ENCODE measurements around the gene PTPRN2. TPM values are rescaled to one million over a fixed set of nuclear protein-coding genes. Genes with fewer than 3 reads are reported as not detected.
"Not testable (repeated sequence)": the region's sequence is repeated elsewhere in the genome, so short reads cannot be mapped to it uniquely, and the experiment has no call there.

PTPRN2 gene
- total and polyA plus RNA-seq, 4 donors = 18.1 to 69.9 (median 50.4) TPM

GRCh38 chr7:158164101-158165095 is 423.2 kb downstream of the PTPRN2 start:
- Histone ChIP-seq H3K27me3 (ENCODE audit: control insufficient read depth, insufficient read depth, low read length) (no peaks in the 10 kb centered on the region), H3K36me3 (ENCODE audit: control insufficient read depth, insufficient read depth, low read length) (peaks cover 20% of the 10 kb centered on the region), H3K9me3 (ENCODE audit: control insufficient read depth, insufficient read depth, low read length) (peaks cover 4% of the 10 kb centered on the region), H3K27ac (ENCODE audit: low read depth, low read length) (no peak overlapping the region), H3K4me3 (ENCODE audit: low read depth, low read length) (no peak overlapping the region), H3K4me1 (ENCODE audit: control insufficient read depth, insufficient read depth, low read length) (no peaks in the 10 kb centered on the region)
- no peak for DNase-seq (ENCODE audit: low read depth in 4 of 6, low spot score in 6 of 6)
- WGBS (ENCODE audit: insufficient coverage) = 63% methylated on average over 54 of the region's 67 CpGs

- no peak for DNase-seq (ENCODE audit: low read depth in 4 of 6, low spot score in 6 of 6)
- WGBS (ENCODE audit: insufficient coverage) = 100% methylated on average over 1 of the region's 5 CpGs
- no peaks in the 10 kb centered on the region for H3K27me3 ChIP-seq (ENCODE audit: control insufficient read depth, insufficient read depth, low read length)
These were observed 426.4 kb downstream of the PTPRN2 start for GRCh38 chr7:158161194-158161593.

DNA sequence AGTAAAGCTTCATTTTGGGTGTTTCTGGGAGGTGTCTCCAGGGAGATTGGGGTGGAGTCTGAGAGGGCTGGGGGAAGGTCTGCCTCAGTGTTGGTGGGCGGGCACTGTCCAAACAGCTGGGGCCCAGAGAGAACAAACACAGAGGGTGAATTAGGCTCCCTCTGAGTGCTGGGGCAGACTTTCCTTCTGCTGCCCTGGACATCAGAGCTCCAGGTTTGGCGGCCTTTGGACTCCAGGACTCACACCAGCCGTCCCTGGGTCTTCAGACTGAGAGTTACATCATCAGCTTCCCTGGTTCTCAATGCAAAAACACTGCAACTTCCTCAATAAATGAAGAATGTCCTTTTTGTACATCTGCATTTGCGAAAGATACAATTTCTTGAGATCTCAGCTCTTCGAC is 427.4 kb downstream of the PTPRN2 start:
- Histone ChIP-seq H3K9me3 (ENCODE audit: control insufficient read depth, insufficient read depth, low read length) (peaks cover 4% of the 10 kb centered on the region), H3K4me3 (ENCODE audit: low read depth, low read length) (no peak overlapping the region), H3K36me3 (ENCODE audit: control insufficient read depth, insufficient read depth, low read length) (peaks cover 8% of the 10 kb centered on the region), H3K27ac (ENCODE audit: low read depth, low read length) (no peak overlapping the region), H3K4me1 (ENCODE audit: control insufficient read depth, insufficient read depth, low read length) (no peaks in the 10 kb centered on the region), H3K27me3 (ENCODE audit: control insufficient read depth, insufficient read depth, low read length) (no peaks in the 10 kb centered on the region)
- no peak for DNase-seq (ENCODE audit: low read depth in 4 of 6, low spot score in 6 of 6)
- WGBS (ENCODE audit: insufficient coverage) = 83% methylated on average over 5 of the region's 5 CpGs

More at GRCh38 chr7:158161194-158161593, 426.4 kb downstream of the PTPRN2 start:
- Histone ChIP-seq H3K9me3 (ENCODE audit: control insufficient read depth, insufficient read depth, low read length) (peaks cover 4% of the 10 kb centered on the region), H3K27ac (ENCODE audit: low read depth, low read length) (no peak overlapping the region), H3K4me1 (ENCODE audit: control insufficient read depth, insufficient read depth, low read length) (no peaks in the 10 kb centered on the region), H3K4me3 (ENCODE audit: low read depth, low read length) (no peak overlapping the region), H3K36me3 (ENCODE audit: control insufficient read depth, insufficient read depth, low read length) (peaks cover 14% of the 10 kb centered on the region)

- H3K27me3 ChIP-seq (ENCODE audit: control insufficient read depth, insufficient read depth, low read length) = no peaks in the 10 kb centered on the region
- DNase-seq (ENCODE audit: low read depth in 4 of 6, low spot score in 6 of 6) = no peak
- H3K27ac ChIP-seq (ENCODE audit: low read depth, low read length) = no peak overlapping the region
- 83% methylated on average over 11 of the region's 16 CpGs for WGBS (ENCODE audit: insufficient coverage)
- no peak overlapping the region for H3K4me3 ChIP-seq (ENCODE audit: low read depth, low read length)
- peaks cover 3% of the 10 kb centered on the region for H3K36me3 ChIP-seq (ENCODE audit: control insufficient read depth, insufficient read depth, low read length)
- no peaks in the 10 kb centered on the region for H3K4me1 ChIP-seq (ENCODE audit: control insufficient read depth, insufficient read depth, low read length)
- H3K9me3 ChIP-seq (ENCODE audit: control insufficient read depth, insufficient read depth, low read length) = no peaks in the 10 kb centered on the region
These were observed 430.2 kb downstream of the PTPRN2 start for GRCh38 chr7:158157460-158157859.

DNA sequence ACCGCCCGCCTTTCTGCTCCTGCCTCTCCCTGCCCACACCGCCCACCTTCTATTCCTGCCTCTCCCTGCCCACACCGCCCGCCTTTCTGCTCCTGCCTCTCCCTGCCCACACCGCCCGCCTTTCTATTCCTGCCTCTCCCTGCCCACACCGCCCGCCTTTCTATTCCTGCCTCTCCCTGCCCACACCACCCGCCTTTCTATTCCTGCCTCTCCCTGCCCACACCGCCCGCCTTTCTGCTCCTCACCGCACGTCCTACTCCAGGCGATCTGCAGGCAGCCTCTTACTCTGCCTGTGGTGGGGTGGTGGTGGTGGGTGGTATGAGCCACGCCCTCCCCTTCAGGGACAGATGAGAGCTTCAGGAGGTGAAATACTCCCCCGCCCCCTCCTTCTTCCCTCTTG is 436.4 kb downstream of the PTPRN2 start:
- WGBS (ENCODE audit: insufficient coverage) = 68% methylated on average over 9 of the region's 17 CpGs
- not testable (repeated sequence) for H3K4me1 ChIP-seq (ENCODE audit: control insufficient read depth, insufficient read depth, low read length); H3K27me3 ChIP-seq (ENCODE audit: control insufficient read depth, insufficient read depth, low read length); H3K36me3 ChIP-seq (ENCODE audit: control insufficient read depth, insufficient read depth, low read length); H3K27ac ChIP-seq (ENCODE audit: low read depth, low read length); H3K9me3 ChIP-seq (ENCODE audit: control insufficient read depth, insufficient read depth, low read length); H3K4me3 ChIP-seq (ENCODE audit: low read depth, low read length)
- peak in 1 of 6 donors; percentile 27 for DNase-seq (ENCODE audit: low read depth in 4 of 6, low spot score in 6 of 6)

DNA sequence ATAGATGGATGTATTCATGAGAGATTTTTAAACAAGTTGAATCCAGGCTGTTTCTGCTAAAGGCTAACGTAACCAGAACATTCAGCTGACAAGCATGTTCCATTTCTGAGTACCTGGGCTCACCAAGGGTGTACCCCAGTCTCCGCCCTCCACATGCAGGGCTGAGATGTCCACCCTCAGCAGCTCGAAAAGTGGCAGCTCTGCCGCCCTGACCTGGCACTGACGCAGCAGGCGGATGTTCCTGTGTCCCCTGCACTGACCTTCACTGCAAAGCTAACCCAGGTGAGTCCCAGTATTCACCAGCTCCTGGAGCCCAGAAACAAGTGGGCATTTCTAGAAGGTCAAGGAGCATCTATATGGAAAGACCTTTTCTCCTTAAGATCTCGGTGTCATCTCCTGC is 437.4 kb downstream of the PTPRN2 start:
- no peak for DNase-seq (ENCODE audit: low read depth in 4 of 6, low spot score in 6 of 6)
- no peak overlapping the region for H3K27ac ChIP-seq (ENCODE audit: low read depth, low read length)
- WGBS (ENCODE audit: insufficient coverage) = 87% methylated on average over 6 of the region's 7 CpGs
- no peak overlapping the region for H3K4me3 ChIP-seq (ENCODE audit: low read depth, low read length)
- H3K4me1 ChIP-seq (ENCODE audit: control insufficient read depth, insufficient read depth, low read length) = no peaks in the 10 kb centered on the region
- H3K27me3 ChIP-seq (ENCODE audit: control insufficient read depth, insufficient read depth, low read length) = no peaks in the 10 kb centered on the region
- peaks cover 4% of the 10 kb centered on the region for H3K36me3 ChIP-seq (ENCODE audit: control insufficient read depth, insufficient read depth, low read length)
- H3K9me3 ChIP-seq (ENCODE audit: control insufficient read depth, insufficient read depth, low read length) = peaks cover 3% of the 10 kb centered on the region

- not testable (repeated sequence) for H3K4me1 ChIP-seq (ENCODE audit: control insufficient read depth, insufficient read depth, low read length); H3K4me3 ChIP-seq (ENCODE audit: low read depth, low read length); H3K27ac ChIP-seq (ENCODE audit: low read depth, low read length); H3K27me3 ChIP-seq (ENCODE audit: control insufficient read depth, insufficient read depth, low read length); H3K9me3 ChIP-seq (ENCODE audit: control insufficient read depth, insufficient read depth, low read length); DNase-seq (ENCODE audit: low read depth in 4 of 6, low spot score in 6 of 6); H3K36me3 ChIP-seq (ENCODE audit: control insufficient read depth, insufficient read depth, low read length)
- WGBS (ENCODE audit: insufficient coverage) = 91% methylated on average over 18 of the region's 18 CpGs
These were observed 440.2 kb downstream of the PTPRN2 start for GRCh38 chr7:158147431-158147830.

- Histone ChIP-seq H3K27ac (ENCODE audit: low read depth, low read length) (no peak overlapping the region), H3K9me3 (ENCODE audit: control insufficient read depth, insufficient read depth, low read length) (peaks cover 3% of the 10 kb centered on the region), H3K4me1 (ENCODE audit: control insufficient read depth, insufficient read depth, low read length) (no peaks in the 10 kb centered on the region), H3K36me3 (ENCODE audit: control insufficient read depth, insufficient read depth, low read length) (peaks cover 12% of the 10 kb centered on the region), H3K4me3 (ENCODE audit: low read depth, low read length) (no peak overlapping the region), H3K27me3 (ENCODE audit: control insufficient read depth, insufficient read depth, low read length) (no peaks in the 10 kb centered on the region)
- WGBS (ENCODE audit: insufficient coverage) = 90% methylated on average over 4 of the region's 13 CpGs
- no peak for DNase-seq (ENCODE audit: low read depth in 4 of 6, low spot score in 6 of 6)
These were observed 442.3 kb downstream of the PTPRN2 start for GRCh38 chr7:158145370-158145769.

- 92% methylated on average over 28 of the region's 34 CpGs for WGBS (ENCODE audit: insufficient coverage)
- Histone ChIP-seq H3K4me1 (ENCODE audit: control insufficient read depth, insufficient read depth, low read length) (peaks cover under 1% of the 10 kb centered on the region), H3K27me3 (ENCODE audit: control insufficient read depth, insufficient read depth, low read length) (no peaks in the 10 kb centered on the region), H3K36me3 (ENCODE audit: control insufficient read depth, insufficient read depth, low read length) (peaks cover 12% of the 10 kb centered on the region), H3K9me3 (ENCODE audit: control insufficient read depth, insufficient read depth, low read length) (peaks cover 3% of the 10 kb centered on the region), H3K27ac (ENCODE audit: low read depth, low read length) (no peak overlapping the region), H3K4me3 (ENCODE audit: low read depth, low read length) (no peak overlapping the region)
- no peak for DNase-seq (ENCODE audit: low read depth in 4 of 6, low spot score in 6 of 6)
These were observed 444.2 kb downstream of the PTPRN2 start for GRCh38 chr7:158143196-158144120.
